SK-MEL-5 (cell line): ENCODE results near the gene CELF2. TPM values are rescaled to one million over a fixed set of nuclear protein-coding genes. Genes with fewer than 3 reads are reported as not detected.
"Not testable (repeated sequence)": the region's sequence is repeated elsewhere in the genome, so short reads cannot be mapped to it uniquely, and the experiment has no call there.

ENCODE experiments used
- DNase-seq: peaks from one replicate; pipeline ENCODE4 v3.0.0-alpha.2; 2016; ENCODE audit warnings: low read depth, low spot score
- in situ Hi-C: cut with HindIII; loops from 2 replicates; pipeline ENCODE4 v1.10.0; 2016; ENCODE audit warnings: low sequenced_read_pairs, high pct_unique_total_duplicates, low pct_unique_long_range_greater_than_20kb
- total RNA-seq: library from RNA; depleted of rRNA; stranded (reverse); fragments of >200 nt; shearing (Covaris generic); gene quantifications from 2 replicates; pipeline ENCODE4 v1.2.3, GENCODE V29; 2014

Gene CELF2
- total RNA-seq, 1 experiment from 2014 or later, result 8.1 TPM

GRCh38 chr10:11353006-11353896 lies 335.6 kb downstream of the CELF2 start:
- in situ Hi-C loops, result no loop called here
- DNase-seq, result no peak

GRCh38 chr10:11354823-11355222 lies 337.2 kb downstream of the CELF2 start:
- in situ Hi-C loops, result no loop called here
- no peak for DNase-seq

GRCh38 chr10:11355592-11355991 lies 337.9 kb downstream of the CELF2 start:
- in situ Hi-C loops, result no loop called here
- DNase-seq, result no peak

GRCh38 chr10:11357439-11357838 lies 339.8 kb downstream of the CELF2 start:
- DNase-seq, result no peak
- in situ Hi-C loops, result no loop called here

GRCh38 chr10:11358011-11358410 lies 340.3 kb downstream of the CELF2 start:
- in situ Hi-C loops, result no loop called here
- DNase-seq, result no peak

GRCh38 chr10:11358923-11359575 lies 341.4 kb downstream of the CELF2 start:
- no peak for DNase-seq
- in situ Hi-C loops, result no loop called here

GRCh38 chr10:11359869-11360268 lies 342.2 kb downstream of the CELF2 start:
- in situ Hi-C loops, result no loop called here
- no peak for DNase-seq

GRCh38 chr10:11363497-11363896 lies 345.8 kb downstream of the CELF2 start:
- in situ Hi-C loops, result no loop called here
- DNase-seq, result no peak

GRCh38 chr10:11364241-11364640 lies 346.6 kb downstream of the CELF2 start:
- in situ Hi-C loops, result no loop called here
- no peak for DNase-seq

- in situ Hi-C loops, DNase-seq: not testable (repeated sequence)
Observed at GRCh38 chr10:11366889-11367288, 349.2 kb downstream of the CELF2 start.

- in situ Hi-C loops, result no loop called here
- no peak for DNase-seq
Observed at GRCh38 chr10:11367505-11367904, 349.8 kb downstream of the CELF2 start.

GRCh38 chr10:11373717-11374171 lies 356.1 kb downstream of the CELF2 start:
- in situ Hi-C loops, result no loop called here
- DNase-seq, result no peak

GRCh38 chr10:11377267-11377666 lies 359.6 kb downstream of the CELF2 start:
- no peak for DNase-seq
- in situ Hi-C loops, result no loop called here

GRCh38 chr10:11378835-11379234 lies 361.2 kb downstream of the CELF2 start:
- in situ Hi-C loops, result no loop called here
- no peak for DNase-seq

- in situ Hi-C loops, result no loop called here
- no peak for DNase-seq
Observed at GRCh38 chr10:11379771-11380170, 362.1 kb downstream of the CELF2 start.

GRCh38 chr10:11381023-11381422 lies 363.4 kb downstream of the CELF2 start:
- DNase-seq, result no peak
- in situ Hi-C loops, result no loop called here

- no peak for DNase-seq
- in situ Hi-C loops, result no loop called here
Observed at GRCh38 chr10:11381511-11381910, 363.8 kb downstream of the CELF2 start.

- in situ Hi-C loops, result no loop called here
- DNase-seq, result no peak
Observed at GRCh38 chr10:11382187-11382586, 364.5 kb downstream of the CELF2 start.

- DNase-seq, result no peak
- in situ Hi-C loops, result no loop called here
Observed at GRCh38 chr10:11386044-11386443, 368.4 kb downstream of the CELF2 start.
